ENCODE data around the gene ROBO1. TPM values are rescaled to one million over a fixed set of nuclear protein-coding genes. Genes with fewer than 3 reads are reported as not detected.

Gene ROBO1
- total RNA-seq, 4 donors from 2014 or later = 12.3 to 112 (median 27.1) TPM

GRCh38 chr3:79766496-79767193 lies 1.2 kb downstream of the ROBO1 start:
- TF ChIP-seq POLR2A (IDR thresholded peaks at IDR 0.05) = no peak
- TF ChIP-seq CTCF (IDR thresholded peaks at IDR 0.05) = no peak
- H3K4me3 ChIP-seq = peak overlapping the region in 1 of 2 donors; percentile 20
- no peak for DNase-seq
- intact Hi-C loops (cut with DNase I; ENCODE audit: low total_unique reads) = no loop called here
- no peaks in the 10 kb centered on the region for H3K4me1 ChIP-seq
- H3K36me3 ChIP-seq = no peaks in the 10 kb centered on the region
- H3K9me3 ChIP-seq = no peaks in the 10 kb centered on the region
- H3K27ac ChIP-seq = no peak overlapping the region
- no peaks in the 10 kb centered on the region for H3K27me3 ChIP-seq

GRCh38 chr3:79765911-79766310 lies 1.9 kb downstream of the ROBO1 start:
- Histone ChIP-seq H3K27ac (no peak overlapping the region), H3K4me1 (no peaks in the 10 kb centered on the region), H3K36me3 (no peaks in the 10 kb centered on the region), H3K27me3 (no peaks in the 10 kb centered on the region), H3K9me3 (no peaks in the 10 kb centered on the region), H3K4me3 (no peak overlapping the region)
- TF ChIP-seq CTCF (IDR thresholded peaks at IDR 0.05) (no peak), POLR2A (IDR thresholded peaks at IDR 0.05) (no peak)
- intact Hi-C loops (cut with DNase I; ENCODE audit: low total_unique reads) = no loop called here
- no peak for DNase-seq

- intact Hi-C loops (cut with DNase I; ENCODE audit: low total_unique reads) = no loop called here
- Histone ChIP-seq H3K4me3 (no peak overlapping the region), H3K27me3 (no peaks in the 10 kb centered on the region), H3K9me3 (no peaks in the 10 kb centered on the region), H3K36me3 (no peaks in the 10 kb centered on the region), H3K27ac (no peak overlapping the region), H3K4me1 (no peaks in the 10 kb centered on the region)
- no peak for DNase-seq
- TF ChIP-seq POLR2A (IDR thresholded peaks at IDR 0.05) = no peak
- TF ChIP-seq CTCF (IDR thresholded peaks at IDR 0.05) = no peak
These were observed 6.4 kb downstream of the ROBO1 start for GRCh38 chr3:79761441-79761840.

GRCh38 chr3:79751703-79752102 lies 16.1 kb downstream of the ROBO1 start:
- no peak for DNase-seq
- H3K4me1 ChIP-seq = no peaks in the 10 kb centered on the region
- TF ChIP-seq CTCF (IDR thresholded peaks at IDR 0.05) (no peak), POLR2A (IDR thresholded peaks at IDR 0.05) (no peak)
- intact Hi-C loops (cut with DNase I; ENCODE audit: low total_unique reads) = no loop called here
- H3K27ac ChIP-seq = no peak overlapping the region
- H3K4me3 ChIP-seq = no peak overlapping the region
- no peaks in the 10 kb centered on the region for H3K9me3 ChIP-seq
- H3K36me3 ChIP-seq = no peaks in the 10 kb centered on the region
- H3K27me3 ChIP-seq = no peaks in the 10 kb centered on the region

GRCh38 chr3:79737530-79737929 lies 30.3 kb downstream of the ROBO1 start:
- no peak overlapping the region for H3K4me3 ChIP-seq
- H3K27me3 ChIP-seq = no peaks in the 10 kb centered on the region
- DNase-seq = no peak
- H3K9me3 ChIP-seq = no peaks in the 10 kb centered on the region
- H3K27ac ChIP-seq = no peak overlapping the region
- intact Hi-C loops (cut with DNase I; ENCODE audit: low total_unique reads) = no loop called here
- TF ChIP-seq CTCF (IDR thresholded peaks at IDR 0.05) (no peak), POLR2A (IDR thresholded peaks at IDR 0.05) (no peak)
- no peaks in the 10 kb centered on the region for H3K36me3 ChIP-seq
- H3K4me1 ChIP-seq = no peaks in the 10 kb centered on the region
